Gastroesophageal sphincter (tissue), 4 donors: ENCODE results near the gene CHSY1. TPM values are rescaled to one million over a fixed set of nuclear protein-coding genes. Genes with fewer than 3 reads are reported as not detected.

Experiments
- ATAC-seq: fragments of 150-250 bp; one replicate; pipeline ENCODE4 v1.9.1; 2016; ENCODE audit warnings: mild to moderate bottlenecking, moderate library complexity
- H3K27ac ChIP-seq, 4 donors: fragments of 200-600 bp; sonication (generic) in 3 of 4; 1 replicate in 3 of 4; 2 replicates in 1 of 4; pipeline ENCODE4 v1.5.1; 2016 to 2019
- H3K27me3 ChIP-seq: fragments of 200-600 bp; sonication (generic); one replicate; pipeline ENCODE4 v1.5.1; 2019
- H3K36me3 ChIP-seq, 2 donors: fragments of 200-600 bp; sonication (generic); one replicate each; pipeline ENCODE4 v1.5.1; 2019; ENCODE audit warnings: control low read depth in 1 of 2
- H3K4me1 ChIP-seq, 3 donors: fragments of 200-600 bp; sonication (generic); 1 replicate in 2 of 3; 2 replicates in 1 of 3; pipeline ENCODE4 v1.5.1; 2016 to 2019; ENCODE audit warnings: control low read depth in 2 of 3
- H3K4me3 ChIP-seq, 2 donors: fragments of 200-600 bp; sonication (generic); one replicate each; pipeline ENCODE4 v1.5.1; 2019; ENCODE audit warnings: mild to moderate bottlenecking in 1 of 2, moderate library complexity in 1 of 2
- H3K9me3 ChIP-seq, 3 donors: fragments of 200-600 bp; sonication (generic); one replicate each; pipeline ENCODE4 v1.5.1; 2017 to 2019; ENCODE audit warnings: control low read depth in 2 of 3
- EP300 ChIP-seq: sonication (generic); formaldehyde crosslinking; IDR thresholded peaks from one replicate; pipeline ENCODE4 v1.6.1; 2017; ENCODE audit warnings: antibody characterized with exemption, mild to moderate bottlenecking
- POLR2A ChIP-seq, 2 donors: fragments of 450-650 bp; IDR thresholded peaks; one replicate each; pipeline ENCODE4 v1.6.1; 2017; ENCODE audit warnings: antibody characterized with exemption in 2 of 2, mild to moderate bottlenecking in 2 of 2, moderate library complexity in 1 of 2
- POLR2AphosphoS5 ChIP-seq: sonication (generic); formaldehyde crosslinking; IDR thresholded peaks from one replicate; pipeline ENCODE4 v1.6.1; 2017; ENCODE audit warnings: antibody characterized with exemption
- WGBS, 2 donors: methylation state at CpG; one replicate each; pipeline ENCODE4 v1.1.5; 2018; ENCODE audit warnings: low coverage in 1 of 2; 5-methylcytosine and 5-hydroxymethylcytosine counted together
- total RNA-seq, 4 donors: library from RNA; depleted of rRNA; stranded (reverse); fragments of >200 nt; gene quantifications; one replicate each; pipeline ENCODE4 v1.1.0, GENCODE V29; 2016
- TF ChIP-seq, protein P1 (sequence below), 4 experiments: fragments of 200-600 bp in 2 of 4; fragments of 450-650 bp in 2 of 4; sonication (generic) in 1 of 4; IDR thresholded peaks; one replicate each; pipeline ENCODE4 v1.5.1; 2017 to 2019; ENCODE audit warnings: antibody characterized with exemption in 4 of 4, mild to moderate bottlenecking in 2 of 4, moderate library complexity in 2 of 4

Gene CHSY1
- total RNA-seq, 4 donors from 2014 or later: 13.8 to 30.6 (median 19.9) TPM

DNA sequence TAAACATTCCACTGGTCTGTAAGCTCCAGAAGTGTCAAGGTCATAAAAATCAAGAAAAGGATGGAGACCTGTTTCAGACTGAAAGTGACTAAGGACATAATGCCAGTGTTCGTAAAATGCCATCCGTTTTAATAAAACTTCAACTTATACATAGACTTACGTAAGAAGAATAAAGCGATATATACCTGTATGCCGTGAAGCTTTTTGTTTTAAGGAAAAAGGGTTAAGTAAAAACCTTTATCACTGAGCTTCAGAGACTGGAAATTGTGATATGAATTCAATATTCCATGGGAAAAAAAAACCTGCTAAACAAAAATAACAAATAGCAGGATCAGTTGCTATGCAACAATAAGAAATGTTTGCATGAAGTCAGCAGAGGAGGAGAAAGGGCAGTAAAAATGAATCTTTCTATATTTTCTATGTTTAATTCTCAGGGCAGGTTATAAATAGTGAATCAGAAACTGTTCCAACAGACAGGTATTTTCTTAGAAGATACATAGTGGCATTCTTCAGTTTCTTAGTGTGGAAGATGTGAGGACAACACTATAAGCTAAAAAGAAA is 42.5 kb downstream of the CHSY1 start:
- no peak for ATAC-seq
- Histone ChIP-seq H3K4me1 (peaks cover 9 to 92% (median 12%) of the 10 kb centered on the region in 3 donors), H3K27ac (peak overlapping the region in 3 of 4 donors; percentile 35 to 49 (median 48)), H3K27me3 (no peaks in the 10 kb centered on the region), H3K9me3 (no peaks in the 10 kb centered on the region), H3K4me3 (no peak overlapping the region), H3K36me3 (no peaks in the 10 kb centered on the region)
- 75 to 83% methylated on average over 5 of the region's 5 CpGs for WGBS, 2 donors
- TF ChIP-seq EP300 (no peak), POLR2AphosphoS5 (no peak), POLR2A (IDR thresholded peaks at IDR 0.05) (no peak)
- TF ChIP-seq, protein P1, sequence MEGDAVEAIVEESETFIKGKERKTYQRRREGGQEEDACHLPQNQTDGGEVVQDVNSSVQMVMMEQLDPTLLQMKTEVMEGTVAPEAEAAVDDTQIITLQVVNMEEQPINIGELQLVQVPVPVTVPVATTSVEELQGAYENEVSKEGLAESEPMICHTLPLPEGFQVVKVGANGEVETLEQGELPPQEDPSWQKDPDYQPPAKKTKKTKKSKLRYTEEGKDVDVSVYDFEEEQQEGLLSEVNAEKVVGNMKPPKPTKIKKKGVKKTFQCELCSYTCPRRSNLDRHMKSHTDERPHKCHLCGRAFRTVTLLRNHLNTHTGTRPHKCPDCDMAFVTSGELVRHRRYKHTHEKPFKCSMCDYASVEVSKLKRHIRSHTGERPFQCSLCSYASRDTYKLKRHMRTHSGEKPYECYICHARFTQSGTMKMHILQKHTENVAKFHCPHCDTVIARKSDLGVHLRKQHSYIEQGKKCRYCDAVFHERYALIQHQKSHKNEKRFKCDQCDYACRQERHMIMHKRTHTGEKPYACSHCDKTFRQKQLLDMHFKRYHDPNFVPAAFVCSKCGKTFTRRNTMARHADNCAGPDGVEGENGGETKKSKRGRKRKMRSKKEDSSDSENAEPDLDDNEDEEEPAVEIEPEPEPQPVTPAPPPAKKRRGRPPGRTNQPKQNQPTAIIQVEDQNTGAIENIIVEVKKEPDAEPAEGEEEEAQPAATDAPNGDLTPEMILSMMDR (IDR thresholded peaks at IDR 0.05): no peak

DNA sequence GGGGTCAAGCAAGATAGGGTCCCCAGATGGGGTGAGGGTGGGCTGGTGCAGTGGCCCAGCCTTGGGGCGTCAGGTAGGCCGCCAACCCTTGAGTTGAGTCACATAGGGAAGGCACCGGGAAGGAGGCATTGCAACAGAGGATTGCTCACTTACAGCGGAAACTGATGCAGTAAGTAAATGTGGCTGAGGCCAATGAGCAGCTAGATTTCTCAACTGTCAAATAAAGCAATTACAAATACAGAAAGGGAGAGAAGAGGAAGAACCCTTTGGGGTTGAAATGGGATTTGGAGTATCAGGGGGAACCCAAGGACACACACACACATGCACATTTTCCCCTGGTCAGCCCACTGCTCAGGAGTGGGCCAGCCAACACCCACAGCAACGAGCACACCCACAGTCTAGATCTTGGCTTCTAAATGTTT is 44.0 kb downstream of the CHSY1 start:
- ATAC-seq: peak; percentile 80
- Histone ChIP-seq H3K27ac (peak overlapping the region in 2 of 4 donors; percentile 40 to 49), H3K27me3 (no peaks in the 10 kb centered on the region), H3K4me1 (peaks cover 9 to 87% (median 12%) of the 10 kb centered on the region in 3 donors), H3K9me3 (no peaks in the 10 kb centered on the region), H3K36me3 (no peaks in the 10 kb centered on the region), H3K4me3 (no peak overlapping the region)
- TF ChIP-seq POLR2A (IDR thresholded peaks at IDR 0.05) (no peak), POLR2AphosphoS5 (peak; percentile 55)
- WGBS, 2 donors: 39 to 100% methylated on average over 2 to 3 of the region's 5 CpGs

DNA sequence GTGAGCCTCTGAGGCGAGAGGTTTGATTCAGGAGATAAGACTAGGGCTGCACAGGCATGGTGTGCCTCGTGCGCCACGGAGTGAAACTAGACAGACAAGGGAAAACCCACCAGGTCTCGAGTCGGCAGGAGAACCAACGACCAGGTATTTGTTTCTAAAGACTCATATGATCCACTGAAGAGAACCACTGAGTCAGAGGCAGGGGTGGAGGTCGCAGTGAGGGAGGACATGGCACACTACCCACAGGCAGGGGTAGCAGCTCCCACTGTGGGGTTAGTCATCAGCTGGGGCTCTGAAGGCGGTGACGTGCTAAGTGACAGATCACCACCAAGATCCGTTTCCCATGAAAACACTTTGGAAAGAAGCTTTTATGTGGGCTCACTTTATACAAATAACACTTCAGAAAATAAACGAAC is 45.7 kb downstream of the CHSY1 start:
- peak overlapping the region in 1 of 4 donors; percentile 19 for H3K27ac ChIP-seq
- no peak for TF ChIP-seq EP300
- no peak for TF ChIP-seq POLR2A (IDR thresholded peaks at IDR 0.05)
- TF ChIP-seq, protein P1 (IDR thresholded peaks at IDR 0.05): no peak
- no peak for TF ChIP-seq POLR2AphosphoS5
- 54 to 57% methylated on average over 7 to 10 of the region's 12 CpGs for WGBS, 2 donors
- H3K4me3 ChIP-seq: no peak overlapping the region
- H3K4me1 ChIP-seq: peaks cover 12 to 90% (median 19%) of the 10 kb centered on the region in 3 donors
- no peaks in the 10 kb centered on the region for H3K9me3 ChIP-seq
- H3K27me3 ChIP-seq: no peaks in the 10 kb centered on the region
- H3K36me3 ChIP-seq: no peaks in the 10 kb centered on the region
- no peak for ATAC-seq

DNA sequence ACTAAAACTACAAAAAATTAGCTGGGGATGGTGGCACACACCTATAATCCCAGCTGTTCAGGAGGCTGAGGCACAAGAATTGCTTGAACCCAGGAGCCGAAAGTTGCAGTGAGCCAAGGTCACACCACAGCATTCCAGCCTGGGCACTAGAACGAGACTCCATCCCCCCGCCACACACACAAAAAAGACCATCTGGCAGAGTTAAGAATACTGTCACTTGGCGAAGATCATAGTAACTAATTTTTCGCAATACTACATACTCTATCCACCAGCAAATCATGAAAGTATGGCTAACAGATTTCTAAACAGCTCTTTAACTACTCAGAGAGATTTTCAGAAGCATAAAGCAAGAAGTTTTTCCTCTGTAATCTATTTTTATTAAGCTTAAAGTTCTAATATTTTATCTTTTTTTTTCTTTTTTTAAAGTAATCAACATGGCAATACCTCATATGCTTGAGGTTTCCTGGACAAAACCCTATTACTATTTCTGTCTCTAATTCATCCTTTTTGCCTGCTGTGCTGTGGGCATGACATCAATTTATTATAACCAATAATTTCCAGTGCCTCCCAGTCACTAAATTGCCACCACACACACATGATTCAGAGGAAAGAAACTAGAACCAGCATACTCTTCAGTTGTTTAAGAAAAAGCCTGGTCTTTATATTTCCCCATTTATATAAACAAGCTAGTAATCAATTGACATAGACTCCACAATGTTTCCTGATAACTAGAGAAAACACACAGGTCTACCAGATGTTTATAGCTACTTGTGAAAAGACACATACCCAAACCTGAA is 46.9 kb downstream of the CHSY1 start:
- Histone ChIP-seq H3K27ac (no peak overlapping the region), H3K9me3 (no peaks in the 10 kb centered on the region), H3K4me3 (no peak overlapping the region), H3K27me3 (no peaks in the 10 kb centered on the region), H3K36me3 (no peaks in the 10 kb centered on the region), H3K4me1 (peaks cover 12 to 90% (median 29%) of the 10 kb centered on the region in 3 donors)
- no peak for ATAC-seq
- TF ChIP-seq, protein P1 (IDR thresholded peaks at IDR 0.05): no peak
- TF ChIP-seq POLR2A (IDR thresholded peaks at IDR 0.05): no peak
- TF ChIP-seq POLR2AphosphoS5: no peak
- no peak for TF ChIP-seq EP300
- WGBS, 2 donors: 71 to 91% methylated on average over 5 of the region's 5 CpGs

DNA sequence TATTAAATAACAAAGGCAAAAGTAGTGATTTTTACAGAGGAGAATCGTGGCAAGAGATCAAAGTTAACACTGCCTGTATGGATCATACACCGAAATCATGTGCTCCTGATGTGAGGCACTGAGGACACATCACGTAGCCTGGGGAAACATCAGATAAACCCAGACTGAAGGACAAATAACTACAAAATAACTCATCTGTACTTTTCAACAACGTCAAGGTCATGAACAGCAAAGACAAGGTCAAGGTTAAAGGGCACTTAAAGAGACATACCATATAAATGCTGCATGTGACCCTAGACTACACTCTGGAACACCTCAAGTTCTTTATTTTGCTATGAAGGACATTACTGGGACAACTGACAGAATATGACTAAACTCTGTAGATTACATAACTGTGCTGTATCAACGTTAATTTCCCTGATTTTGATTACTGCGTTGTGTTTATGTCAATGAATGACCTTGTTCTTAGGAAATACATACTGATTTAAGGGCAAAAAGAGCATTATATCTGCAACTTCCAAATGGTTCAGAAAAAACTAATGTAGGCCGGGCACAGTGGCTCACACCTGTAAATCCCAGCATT is 48.1 kb downstream of the CHSY1 start:
- H3K36me3 ChIP-seq: no peaks in the 10 kb centered on the region
- H3K27me3 ChIP-seq: no peaks in the 10 kb centered on the region
- whole genome bisulfite sequencing, 2 donors: 63 to 72% methylated on average over 7 of the region's 7 CpGs
- no peak overlapping the region for H3K27ac ChIP-seq
- no peak overlapping the region for H3K4me3 ChIP-seq
- TF ChIP-seq EP300: no peak
- TF ChIP-seq POLR2AphosphoS5: no peak
- TF ChIP-seq, protein P1 (IDR thresholded peaks at IDR 0.05): no peak
- TF ChIP-seq POLR2A (IDR thresholded peaks at IDR 0.05): no peak
- peaks cover 3 to 90% (median 19%) of the 10 kb centered on the region in 3 donors for H3K4me1 ChIP-seq
- no peak for ATAC-seq
- no peaks in the 10 kb centered on the region for H3K9me3 ChIP-seq
